Activated CD4-positive, alpha-beta memory T cell treated with anti-CD3 and anti-CD28 coated beads for 36 hours (primary cell): Measurements from ENCODE around the gene CYTH4. TPM values are rescaled to one million over a fixed set of nuclear protein-coding genes. Genes with fewer than 3 reads are reported as not detected.

ENCODE experiments used
- CTCF ChIA-PET: fragments of 350-600 bp; sonication (Branson Sonifier 250); formaldehyde crosslinking; loops from one replicate; lab custom pipeline; 2021; ENCODE audit warnings: antibody characterized with exemption, inconsistent platforms; lab: Charles Lee
- POLR2A ChIA-PET: fragments of 350-600 bp; sonication (Branson Sonifier 250); formaldehyde crosslinking; loops from one replicate; lab custom pipeline; 2021; ENCODE audit warnings: antibody characterized with exemption; lab: Charles Lee
- DNase-seq: peaks from one replicate; pipeline ENCODE4 v3.0.0-alpha.2; 2020
- H3K27ac Mint-ChIP-seq: one replicate; pipeline ENCODE4 v1.8.0; 2021; ENCODE audit warnings: mixed read lengths
- H3K27me3 Mint-ChIP-seq: one replicate; pipeline ENCODE4 v1.8.0; 2021; ENCODE audit warnings: mixed read lengths
- H3K36me3 Mint-ChIP-seq: one replicate; pipeline ENCODE4 v1.8.0; 2021; ENCODE audit warnings: mixed read lengths
- H3K4me1 Mint-ChIP-seq: one replicate; pipeline ENCODE4 v1.8.0; 2021; ENCODE audit warnings: low read depth, mixed read lengths
- H3K4me3 Mint-ChIP-seq: one replicate; pipeline ENCODE4 v1.8.0; 2021; ENCODE audit warnings: mild to moderate bottlenecking, mixed read lengths
- H3K9me3 Mint-ChIP-seq: one replicate; pipeline ENCODE4 v1.8.0; 2021; ENCODE audit warnings: mixed read lengths
- intact Hi-C: fragments of 100-400 bp; cut with micrococcal nuclease; formaldehyde crosslinking; loops from one replicate; pipeline ENCODE4 v1.15.1; 2023
- total RNA-seq, 2 experiments: library from RNA; stranded (reverse); gene quantifications; one replicate each; pipeline ENCODE4 v1.2.3, GENCODE V29; 2021

CYTH4 gene
- total RNA-seq, 2 experiments from 2014 or later: 58.7 to 60.5 TPM

DNA sequence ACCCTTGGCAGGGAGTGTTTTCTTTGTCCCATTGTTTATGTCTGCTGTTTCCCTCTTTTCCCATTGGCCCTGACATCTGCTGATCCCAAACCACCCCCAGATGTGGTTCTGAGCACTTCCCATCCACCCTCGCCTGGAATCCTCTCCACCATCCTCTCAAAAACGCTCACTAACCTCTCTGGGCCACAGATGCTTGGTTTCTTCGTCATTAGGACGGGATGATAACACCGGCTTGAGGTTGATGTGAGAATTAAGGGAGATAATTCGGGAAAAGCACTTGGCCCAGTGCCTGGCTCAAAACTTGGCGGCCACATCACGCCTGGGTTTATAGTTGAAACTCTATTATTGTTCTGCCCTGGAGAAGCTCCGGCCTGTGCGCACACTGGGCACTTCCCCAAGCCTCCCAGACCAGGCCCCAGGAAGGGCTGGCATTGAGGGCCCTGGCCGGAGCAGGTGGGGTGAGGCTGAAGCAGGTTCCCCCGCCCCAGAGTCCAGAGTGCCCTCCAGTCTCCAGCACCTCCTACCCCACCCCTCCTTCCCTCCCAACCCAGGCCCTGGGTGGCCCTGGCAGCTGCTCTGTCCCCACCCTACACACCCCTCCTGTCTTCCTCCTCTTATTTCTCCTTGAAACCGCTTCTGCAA, 63.7 kb downstream of the CYTH4 start:
- Mint-ChIP-seq H3K27ac (no peak overlapping the region), H3K9me3 (no peaks in the 10 kb centered on the region), H3K4me1 (no peaks in the 10 kb centered on the region), H3K36me3 (no peaks in the 10 kb centered on the region), H3K27me3 (peaks cover 8% of the 10 kb centered on the region), H3K4me3 (no peak overlapping the region)
- DNase-seq: no peak
- POLR2A ChIA-PET: no interaction called here
- intact Hi-C loops: no loop called here
- CTCF ChIA-PET: no interaction called here

- no peak for DNase-seq
- POLR2A ChIA-PET: no interaction called here
- no peaks in the 10 kb centered on the region for H3K9me3 Mint-ChIP-seq
- H3K27me3 Mint-ChIP-seq: peaks cover 8% of the 10 kb centered on the region
- CTCF ChIA-PET: no interaction called here
- H3K27ac Mint-ChIP-seq: no peak overlapping the region
- intact Hi-C loops: no loop called here
- no peaks in the 10 kb centered on the region for H3K36me3 Mint-ChIP-seq
- no peaks in the 10 kb centered on the region for H3K4me1 Mint-ChIP-seq
- H3K4me3 Mint-ChIP-seq: no peak overlapping the region
Measured at GRCh38 chr22:37346505-37346895, 64.2 kb downstream of the CYTH4 start.

DNA sequence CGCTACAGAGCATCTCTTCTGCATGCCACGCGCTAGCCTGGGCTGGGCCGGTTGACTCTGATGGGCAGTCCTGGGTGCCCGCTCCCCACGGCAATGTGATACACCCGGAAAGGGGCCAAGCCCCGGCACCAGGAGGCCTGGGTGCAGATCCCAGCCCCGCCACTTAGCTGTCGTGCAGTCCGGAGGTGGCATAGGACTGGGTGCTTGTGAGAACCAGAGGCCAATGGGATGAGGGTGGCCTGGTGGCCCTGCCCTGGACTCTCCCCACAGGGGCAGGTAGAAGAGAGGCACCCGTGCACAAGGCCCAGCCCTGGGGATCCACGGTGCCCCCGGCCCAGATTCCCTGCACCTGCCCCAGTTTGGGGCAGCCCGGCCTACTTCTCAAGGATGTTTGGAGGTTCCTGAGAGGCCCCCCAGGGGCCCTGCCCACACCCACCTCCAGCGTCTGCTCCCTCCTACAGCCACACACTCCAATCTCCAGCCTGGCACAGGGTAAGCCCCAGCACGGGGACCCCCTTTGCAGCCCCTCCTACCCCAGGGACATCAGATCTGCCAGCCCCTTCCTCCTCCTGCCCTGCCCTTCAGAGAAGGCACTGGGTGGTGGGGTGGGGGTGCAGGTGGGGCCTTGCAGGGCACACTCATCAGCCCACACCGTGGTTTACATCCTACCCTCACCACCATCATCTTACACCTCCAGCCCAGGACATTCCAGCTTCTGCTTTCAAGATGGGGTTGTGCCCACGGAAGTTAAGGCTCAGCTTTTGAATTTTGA, 66.9 kb downstream of the CYTH4 start:
- Mint-ChIP-seq H3K27ac (no peak overlapping the region), H3K36me3 (no peaks in the 10 kb centered on the region), H3K4me3 (no peak overlapping the region), H3K4me1 (no peaks in the 10 kb centered on the region), H3K27me3 (peaks cover 8% of the 10 kb centered on the region), H3K9me3 (no peaks in the 10 kb centered on the region)
- ChIA-PET CTCF (no interaction called here), POLR2A (no interaction called here)
- DNase-seq: no peak
- intact Hi-C loops: no loop called here

GRCh38 chr22:37351232-37351631, 68.9 kb downstream of the CYTH4 start:
- no peak for DNase-seq
- no peak overlapping the region for H3K27ac Mint-ChIP-seq
- no peaks in the 10 kb centered on the region for H3K36me3 Mint-ChIP-seq
- no peaks in the 10 kb centered on the region for H3K4me1 Mint-ChIP-seq
- H3K27me3 Mint-ChIP-seq: no peaks in the 10 kb centered on the region
- intact Hi-C loops: no loop called here
- ChIA-PET POLR2A (no interaction called here), CTCF (interaction anchor here (0.9 kb wide), 1 partner anchor 11 kb away, joined by 3 read pairs; no protein-coding TSS in a partner anchor)
- H3K4me3 Mint-ChIP-seq: no peak overlapping the region
- no peaks in the 10 kb centered on the region for H3K9me3 Mint-ChIP-seq

GRCh38 chr22:37352481-37352880, 70.2 kb downstream of the CYTH4 start:
- H3K4me3 Mint-ChIP-seq: no peak overlapping the region
- H3K4me1 Mint-ChIP-seq: no peaks in the 10 kb centered on the region
- no peaks in the 10 kb centered on the region for H3K9me3 Mint-ChIP-seq
- no peak overlapping the region for H3K27ac Mint-ChIP-seq
- no peaks in the 10 kb centered on the region for H3K36me3 Mint-ChIP-seq
- no peaks in the 10 kb centered on the region for H3K27me3 Mint-ChIP-seq
- DNase-seq: no peak
- intact Hi-C loops: no loop called here
- ChIA-PET CTCF (no interaction called here), POLR2A (interaction anchor here (0.6 kb wide), 1 partner anchor 109 kb away, joined by 3 read pairs; no protein-coding TSS in a partner anchor)

DNA sequence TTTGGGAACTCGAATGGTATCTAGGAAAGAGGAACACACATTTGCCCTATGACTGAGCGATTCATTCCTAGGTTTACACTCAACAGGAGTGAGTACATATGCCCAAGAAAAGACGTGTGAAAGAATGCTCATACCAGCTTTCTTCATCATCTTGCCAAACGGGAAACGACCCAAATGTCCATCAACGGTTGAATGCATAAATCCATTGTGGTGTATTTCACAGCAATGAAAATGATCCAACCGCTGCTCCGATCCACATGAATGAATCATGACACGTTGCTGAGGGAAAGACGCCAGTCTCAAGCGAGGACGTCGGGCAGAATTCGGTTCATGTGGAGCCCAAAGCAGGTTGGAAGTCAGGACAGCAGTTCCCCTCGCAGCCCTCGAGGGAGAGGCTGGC, 71.5 kb downstream of the CYTH4 start:
- no peak overlapping the region for H3K4me3 Mint-ChIP-seq
- H3K4me1 Mint-ChIP-seq: no peaks in the 10 kb centered on the region
- H3K9me3 Mint-ChIP-seq: no peaks in the 10 kb centered on the region
- no peak for DNase-seq
- no peaks in the 10 kb centered on the region for H3K27me3 Mint-ChIP-seq
- intact Hi-C loops: no loop called here
- H3K36me3 Mint-ChIP-seq: no peaks in the 10 kb centered on the region
- CTCF ChIA-PET: no interaction called here
- H3K27ac Mint-ChIP-seq: no peak overlapping the region
- POLR2A ChIA-PET: no interaction called here

GRCh38 chr22:37354261-37354660, 72.0 kb downstream of the CYTH4 start:
- CTCF ChIA-PET: no interaction called here
- POLR2A ChIA-PET: no interaction called here
- no peaks in the 10 kb centered on the region for H3K4me1 Mint-ChIP-seq
- no peak for DNase-seq
- no peaks in the 10 kb centered on the region for H3K27me3 Mint-ChIP-seq
- intact Hi-C loops: no loop called here
- H3K27ac Mint-ChIP-seq: no peak overlapping the region
- H3K36me3 Mint-ChIP-seq: no peaks in the 10 kb centered on the region
- H3K4me3 Mint-ChIP-seq: no peak overlapping the region
- no peaks in the 10 kb centered on the region for H3K9me3 Mint-ChIP-seq

GRCh38 chr22:37354670-37355069, 72.4 kb downstream of the CYTH4 start:
- Mint-ChIP-seq H3K27me3 (no peaks in the 10 kb centered on the region), H3K4me1 (no peaks in the 10 kb centered on the region), H3K27ac (no peak overlapping the region), H3K9me3 (no peaks in the 10 kb centered on the region), H3K4me3 (no peak overlapping the region), H3K36me3 (no peaks in the 10 kb centered on the region)
- DNase-seq: no peak
- ChIA-PET CTCF (no interaction called here), POLR2A (no interaction called here)
- intact Hi-C loops: no loop called here

DNA sequence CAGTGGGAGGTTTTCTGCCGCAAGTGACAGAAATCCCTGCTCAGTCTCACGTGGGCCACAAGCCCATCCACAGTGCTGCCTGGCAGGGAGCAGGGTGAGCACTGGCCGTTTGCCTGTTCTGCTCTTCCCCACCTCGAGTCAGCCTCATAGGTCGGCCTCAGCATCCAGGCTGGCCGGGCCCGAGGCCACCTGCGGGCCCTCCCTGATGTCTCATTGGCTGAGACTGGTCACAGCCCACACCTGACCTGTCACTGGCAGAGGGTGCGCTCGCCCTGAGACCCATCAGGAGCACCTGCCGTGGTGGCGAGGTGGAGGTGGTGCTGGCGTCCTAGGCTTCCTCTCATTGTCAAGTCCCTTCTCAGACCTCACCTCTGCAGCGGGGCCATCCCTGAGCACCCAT, 72.9 kb downstream of the CYTH4 start:
- CTCF ChIA-PET: no interaction called here
- POLR2A ChIA-PET: no interaction called here
- Mint-ChIP-seq H3K4me3 (no peak overlapping the region), H3K4me1 (no peaks in the 10 kb centered on the region), H3K9me3 (no peaks in the 10 kb centered on the region), H3K27ac (no peak overlapping the region), H3K36me3 (no peaks in the 10 kb centered on the region), H3K27me3 (no peaks in the 10 kb centered on the region)
- intact Hi-C loops: no loop called here
- no peak for DNase-seq

GRCh38 chr22:37356922-37357321, 74.6 kb downstream of the CYTH4 start:
- no peaks in the 10 kb centered on the region for H3K36me3 Mint-ChIP-seq
- no peak overlapping the region for H3K27ac Mint-ChIP-seq
- CTCF ChIA-PET: no interaction called here
- POLR2A ChIA-PET: no interaction called here
- no peak for DNase-seq
- H3K4me1 Mint-ChIP-seq: no peaks in the 10 kb centered on the region
- intact Hi-C loops: no loop called here
- no peaks in the 10 kb centered on the region for H3K27me3 Mint-ChIP-seq
- no peak overlapping the region for H3K4me3 Mint-ChIP-seq
- no peaks in the 10 kb centered on the region for H3K9me3 Mint-ChIP-seq

DNA sequence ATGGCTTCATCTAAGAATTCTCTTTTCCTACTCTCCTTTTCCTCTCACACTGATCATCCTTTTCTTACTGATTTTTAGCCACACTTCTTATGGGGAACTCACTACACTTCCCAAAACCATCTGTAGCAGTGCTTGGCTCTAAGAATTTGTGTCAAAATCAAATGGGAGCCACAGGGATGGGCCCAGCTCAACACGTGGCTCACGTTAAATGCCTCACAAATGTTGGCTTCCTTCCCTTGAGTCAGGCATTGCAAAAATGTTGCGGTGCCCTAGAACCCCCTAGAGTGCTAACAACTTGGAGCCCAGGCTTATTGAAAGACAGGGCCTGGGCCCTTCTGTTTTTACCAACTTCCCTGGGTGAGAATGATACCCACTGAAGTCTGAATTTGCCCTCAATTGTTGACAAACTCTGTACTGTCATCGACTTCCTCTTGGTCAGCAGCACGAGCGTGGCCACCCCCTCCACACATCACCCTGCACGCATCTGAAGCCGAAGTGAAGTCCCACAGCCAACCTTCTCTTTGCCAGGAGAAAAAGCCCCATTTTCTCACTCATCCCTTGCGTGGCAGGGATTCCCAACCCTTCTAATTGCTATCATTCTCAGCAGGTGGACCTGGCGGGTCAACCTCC, 75.3 kb downstream of the CYTH4 start:
- H3K27me3 Mint-ChIP-seq: no peaks in the 10 kb centered on the region
- no peak overlapping the region for H3K27ac Mint-ChIP-seq
- intact Hi-C loops: no loop called here
- no peaks in the 10 kb centered on the region for H3K9me3 Mint-ChIP-seq
- DNase-seq: no peak
- no peaks in the 10 kb centered on the region for H3K4me1 Mint-ChIP-seq
- ChIA-PET POLR2A (no interaction called here), CTCF (no interaction called here)
- no peaks in the 10 kb centered on the region for H3K36me3 Mint-ChIP-seq
- H3K4me3 Mint-ChIP-seq: no peak overlapping the region

GRCh38 chr22:37358386-37358785, 76.1 kb downstream of the CYTH4 start:
- H3K4me1 Mint-ChIP-seq: no peaks in the 10 kb centered on the region
- no peaks in the 10 kb centered on the region for H3K27me3 Mint-ChIP-seq
- POLR2A ChIA-PET: no interaction called here
- H3K27ac Mint-ChIP-seq: no peak overlapping the region
- H3K36me3 Mint-ChIP-seq: no peaks in the 10 kb centered on the region
- DNase-seq: no peak
- H3K9me3 Mint-ChIP-seq: no peaks in the 10 kb centered on the region
- intact Hi-C loops: no loop called here
- CTCF ChIA-PET: no interaction called here
- H3K4me3 Mint-ChIP-seq: no peak overlapping the region
